HepG2 (cell line): ENCODE results near the gene KCNG4. TPM values are rescaled to one million over a fixed set of nuclear protein-coding genes. Genes with fewer than 3 reads are reported as not detected.

ENCODE experiments used
- ATAC-seq: fragments of 200-7000 bp; cut with Tn5 transposase; 3 replicates; pipeline ENCODE4 v1.9.1; 2020; ENCODE audit warnings: mild to moderate bottlenecking, moderate library complexity
- BruUV-seq: library from RNA; stranded (reverse); fragments of 400-500 nt; replicated peaks from 2 replicates; lab custom pipeline; 2021; lab: Mats Ljungman, UMichigan
- CTCF ChIA-PET: fragments of 300-600 bp; formaldehyde crosslinking; extraction: SDS; loops from one replicate; lab custom pipeline; 2021; ENCODE audit warnings: low total read pairs, inconsistent platforms, low intra/inter-chr PET ratio; lab: Yijun Ruan, JAX
- POLR2A ChIA-PET: fragments of 350-600 bp; sonication (Branson Sonifier 250); formaldehyde crosslinking; loops from one replicate; lab custom pipeline; 2020; ENCODE audit warnings: antibody characterized with exemption, inconsistent platforms; lab: Yijun Ruan, JAX
- DNase-seq: peaks from one replicate; pipeline ENCODE4 v3.0.0-alpha.2; 2015; ENCODE audit warnings: low spot score
- FAIRE-seq: peaks from 3 replicates; lab custom pipeline; 2011; peaks lifted over from hg19 to GRCh38; lab: Jason Lieb, UNC
- H2AFZ ChIP-seq: one replicate; pipeline ENCODE4 v1.6.1; 2011; ENCODE audit warnings: low read length, inconsistent platforms
- H3K27ac ChIP-seq: fragments of 300-600 bp; 3 replicates; pipeline ENCODE4 v1.8.0; 2011; ENCODE audit warnings: mixed run types, mild to moderate bottlenecking, mixed read lengths, low read length, inconsistent platforms; ENCODE audit not compliant: insufficient read depth; ENCODE audit errors: extremely low read length
- H3K27me3 ChIP-seq, 2 experiments: fragments of 200-600 bp in 1 of 2; 2 replicates in 1 of 2; 3 replicates in 1 of 2; pipeline versions ENCODE4 v1.6.0 to v1.8.0; 2011; ENCODE audit warnings: low read length in 2 of 2, mild to moderate bottlenecking in 2 of 2, moderate library complexity in 2 of 2, inconsistent platforms in 1 of 2; ENCODE audit not compliant: insufficient read depth in 2 of 2, control insufficient read depth in 1 of 2
- H3K36me3 ChIP-seq, 2 experiments: fragments of 200-600 bp in 1 of 2; replicated peaks in 1 of 2; 2 replicates in 1 of 2; 3 replicates in 1 of 2; pipeline versions ENCODE4 v1.5.1 to v1.8.0; 2011; ENCODE audit warnings: low read length in 2 of 2, inconsistent platforms in 1 of 2; ENCODE audit not compliant: insufficient read depth in 2 of 2, control insufficient read depth in 1 of 2
- H3K4me1 ChIP-seq: 2 replicates; pipeline ENCODE4 v1.5.1; 2012; ENCODE audit warnings: low read length, inconsistent platforms; ENCODE audit not compliant: insufficient read depth
- H3K4me2 ChIP-seq: 2 replicates; pipeline ENCODE4 v1.6.0; 2011; ENCODE audit warnings: low read depth, low read length, inconsistent platforms
- H3K4me3 ChIP-seq, 3 experiments: fragments of 200-600 bp in 1 of 3; sonication (generic), shearing (Covaris generic) in 1 of 3; replicated peaks in 1 of 3; 2 replicates each; pipeline ENCODE4 v1.5.1; 2011 to 2016; ENCODE audit warnings: low read length in 3 of 3, inconsistent platforms in 2 of 3, low read depth in 2 of 3, mild to moderate bottlenecking in 2 of 3, control low read depth in 1 of 3, mixed read lengths in 1 of 3; ENCODE audit not compliant: insufficient read depth in 1 of 3
- H3K79me2 ChIP-seq: one replicate; pipeline ENCODE4 v1.6.1; 2011; ENCODE audit warnings: low read length, inconsistent platforms; ENCODE audit not compliant: insufficient read depth
- H3K9ac ChIP-seq: 2 replicates; pipeline ENCODE4 v1.6.0; 2011; ENCODE audit warnings: mild to moderate bottlenecking, low read depth, low read length, inconsistent platforms; ENCODE audit not compliant: insufficient read depth
- H3K9me3 ChIP-seq: 2 replicates; pipeline ENCODE4 v1.5.1; 2012; ENCODE audit warnings: mild to moderate bottlenecking, low read length
- H4K20me1 ChIP-seq: 2 replicates; pipeline ENCODE4 v1.6.0; 2011; ENCODE audit warnings: inconsistent platforms, mild to moderate bottlenecking, low read length, moderate library complexity; ENCODE audit not compliant: insufficient read depth
- MAFF ChIP-seq: IDR thresholded peaks from 2 replicates; pipeline ENCODE4 v1.6.1; 2011; ENCODE audit warnings: low read depth, low read length, improper control_type of control experiment
- MAFK ChIP-seq, 2 experiments: IDR thresholded peaks in 1 of 2; conservative IDR thresholded peaks in 1 of 2; 2 replicates each; pipeline ENCODE4 v1.6.1; 2011; ENCODE audit warnings: improper control_type of control experiment in 2 of 2, low read length in 2 of 2
- NCOA2 ChIP-seq: sonication (generic); formaldehyde crosslinking; IDR thresholded peaks from 2 replicates; pipeline ENCODE4 v1.8.0; 2022; ENCODE audit warnings: inconsistent platforms
- RFX1 ChIP-seq: fragments of 450-650 bp; IDR thresholded peaks from 2 replicates; pipeline ENCODE4 v1.6.1; 2017
- RXRB ChIP-seq: IDR thresholded peaks from 2 replicates; pipeline ENCODE4 v1.6.1; 2016; ENCODE audit warnings: borderline replicate concordance, missing genetic modification reagents, missing compliant biosample characterization
- TCF12 ChIP-seq, 2 experiments: fragments of 450-650 bp in 1 of 2; sonication (generic) in 1 of 2; formaldehyde crosslinking in 1 of 2; IDR thresholded peaks; 2 replicates each; pipeline versions ENCODE4 v1.6.1 to v1.8.0; 2017 to 2022; ENCODE audit warnings: antibody characterized with exemption in 1 of 2, mild to moderate bottlenecking in 1 of 2, missing genetic modification reagents in 1 of 2, moderate library complexity in 1 of 2
- ZNF34 ChIP-seq: sonication (generic); formaldehyde crosslinking; IDR thresholded peaks from 2 replicates; pipeline ENCODE4 v1.4.0; 2020; ENCODE audit warnings: mild to moderate bottlenecking, missing genetic modification reagents, borderline replicate concordance
- ZNF672 ChIP-seq: sonication (generic); formaldehyde crosslinking; IDR thresholded peaks from 2 replicates; pipeline ENCODE4 v1.8.1; 2022; ENCODE audit warnings: missing genetic modification reagents
- ZNF775 ChIP-seq: sonication (generic); formaldehyde crosslinking; IDR thresholded peaks from 2 replicates; pipeline ENCODE4 v1.4.0; 2020; ENCODE audit warnings: missing genetic modification reagents, mild to moderate bottlenecking, moderate library complexity, borderline replicate concordance
- ZNF777 ChIP-seq: sonication (generic); formaldehyde crosslinking; IDR thresholded peaks from 2 replicates; pipeline ENCODE4 v1.4.0; 2020; ENCODE audit warnings: missing genetic modification reagents
- WGBS: methylation state at CpG from one replicate; pipeline ENCODE4 v1.1.6; 2017; ENCODE audit warnings: low lambda C conversion rate; 5-methylcytosine and 5-hydroxymethylcytosine counted together
- in situ Hi-C: cut with HindIII; loops from 2 replicates; pipeline ENCODE4 v1.10.0; 2017; ENCODE audit warnings: low pct_unique_long_range_greater_than_20kb; ENCODE audit not compliant: extremely low pct_ligation_motif_present
- intact Hi-C: fragments of 100-400 bp; cut with micrococcal nuclease; formaldehyde crosslinking; loops from one replicate; pipeline ENCODE4 v1.10.0; 2022; ENCODE audit not compliant: unreplicated experiment
- polyA plus RNA-seq, 8 experiments: library from polyadenylated mRNA; depleted of rRNA in 3 of 8; stranded (reverse) in 7 of 8; unstranded in 1 of 8; fragments of >200 nt; fragmentation: Illumina TruSeq in 4 of 8; extraction: Trizol in 4 of 8; gene quantifications; 2 replicates each; pipeline versions ENCODE4 v1.2.1 to v1.2.3, GENCODE V29; 2011 to 2016; ENCODE audit warnings: low read depth in 4 of 8, missing spikeins in 1 of 8, mixed read lengths in 1 of 8; ENCODE audit not compliant: insufficient read depth in 1 of 8
- total RNA-seq, 5 experiments: library from RNA; depleted of rRNA; stranded (reverse); fragments of >200 nt; fragmentation: Illumina TruSeq; extraction: Trizol; gene quantifications; 2 replicates each; pipeline ENCODE4 v1.2.3, GENCODE V29; 2016; ENCODE audit warnings: low read depth in 1 of 5
- TF ChIP-seq, protein P1 (sequence below): sonication (generic); formaldehyde crosslinking; IDR thresholded peaks from 2 replicates; pipeline ENCODE4 v1.5.0; 2020; ENCODE audit warnings: mild to moderate bottlenecking, missing genetic modification reagents
- TF ChIP-seq, protein P2 (sequence below): sonication (generic); formaldehyde crosslinking; conservative IDR thresholded peaks from 2 replicates; pipeline ENCODE4 v1.4.0; 2020; ENCODE audit warnings: mild to moderate bottlenecking, missing genetic modification reagents, moderate library complexity

Gene KCNG4
- total and polyA plus RNA-seq, 2 of the 13 experiments (the other 11 are each of a cell fraction or from before 2014, with no cell fraction given) = not detected

DNA sequence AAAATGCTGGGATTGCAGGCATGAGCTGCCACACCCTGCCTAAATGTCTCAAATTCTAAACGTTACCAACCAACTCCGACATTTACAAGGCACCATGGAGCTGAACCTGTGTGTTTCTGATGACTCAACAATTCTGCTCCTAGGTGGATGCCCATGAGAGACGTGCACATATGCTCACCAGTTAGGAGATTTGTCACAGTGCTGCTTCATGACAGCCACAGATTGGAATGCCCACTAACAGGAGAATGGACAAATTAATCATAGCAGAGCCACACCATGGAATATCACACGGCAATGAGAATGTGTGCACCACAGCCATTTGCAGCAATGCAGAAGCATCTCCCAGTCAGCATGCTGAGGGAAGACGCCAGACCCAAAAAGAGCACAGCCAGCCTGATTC is 8.0 kb upstream of the KCNG4 start:
- ATAC-seq = no peak
- 15% methylated on average over 5 of the region's 5 CpGs for WGBS
- no peak for DNase-seq

More for the DNA sequence above, 8.0 kb upstream of the KCNG4 start:
- intact Hi-C loops = no loop called here
- no peak overlapping the region for H3K4me2 ChIP-seq
- POLR2A ChIA-PET = no interaction called here
- H3K4me1 ChIP-seq = no peaks in the 10 kb centered on the region
- no peak overlapping the region for H3K27ac ChIP-seq
- no peak overlapping the region for H3K4me3 ChIP-seq
- CTCF ChIA-PET = no interaction called here
- TF ChIP-seq MAFF = peak; percentile 95
- TF ChIP-seq, protein P1, sequence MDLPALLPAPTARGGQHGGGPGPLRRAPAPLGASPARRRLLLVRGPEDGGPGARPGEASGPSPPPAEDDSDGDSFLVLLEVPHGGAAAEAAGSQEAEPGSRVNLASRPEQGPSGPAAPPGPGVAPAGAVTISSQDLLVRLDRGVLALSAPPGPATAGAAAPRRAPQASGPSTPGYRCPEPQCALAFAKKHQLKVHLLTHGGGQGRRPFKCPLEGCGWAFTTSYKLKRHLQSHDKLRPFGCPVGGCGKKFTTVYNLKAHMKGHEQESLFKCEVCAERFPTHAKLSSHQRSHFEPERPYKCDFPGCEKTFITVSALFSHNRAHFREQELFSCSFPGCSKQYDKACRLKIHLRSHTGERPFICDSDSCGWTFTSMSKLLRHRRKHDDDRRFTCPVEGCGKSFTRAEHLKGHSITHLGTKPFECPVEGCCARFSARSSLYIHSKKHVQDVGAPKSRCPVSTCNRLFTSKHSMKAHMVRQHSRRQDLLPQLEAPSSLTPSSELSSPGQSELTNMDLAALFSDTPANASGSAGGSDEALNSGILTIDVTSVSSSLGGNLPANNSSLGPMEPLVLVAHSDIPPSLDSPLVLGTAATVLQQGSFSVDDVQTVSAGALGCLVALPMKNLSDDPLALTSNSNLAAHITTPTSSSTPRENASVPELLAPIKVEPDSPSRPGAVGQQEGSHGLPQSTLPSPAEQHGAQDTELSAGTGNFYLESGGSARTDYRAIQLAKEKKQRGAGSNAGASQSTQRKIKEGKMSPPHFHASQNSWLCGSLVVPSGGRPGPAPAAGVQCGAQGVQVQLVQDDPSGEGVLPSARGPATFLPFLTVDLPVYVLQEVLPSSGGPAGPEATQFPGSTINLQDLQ (CRISPR knock-in tag) = no peak
- TF ChIP-seq RFX1 = no peak
- TF ChIP-seq NCOA2 = no peak
- TF ChIP-seq TCF12 (IDR thresholded peaks at IDR 0.05) = no peak
- no peak for TF ChIP-seq TCF12 (CRISPR knock-in tag; IDR thresholded peaks at IDR 0.05)
- TF ChIP-seq ZNF34 = no peak
- TF ChIP-seq, protein P2, sequence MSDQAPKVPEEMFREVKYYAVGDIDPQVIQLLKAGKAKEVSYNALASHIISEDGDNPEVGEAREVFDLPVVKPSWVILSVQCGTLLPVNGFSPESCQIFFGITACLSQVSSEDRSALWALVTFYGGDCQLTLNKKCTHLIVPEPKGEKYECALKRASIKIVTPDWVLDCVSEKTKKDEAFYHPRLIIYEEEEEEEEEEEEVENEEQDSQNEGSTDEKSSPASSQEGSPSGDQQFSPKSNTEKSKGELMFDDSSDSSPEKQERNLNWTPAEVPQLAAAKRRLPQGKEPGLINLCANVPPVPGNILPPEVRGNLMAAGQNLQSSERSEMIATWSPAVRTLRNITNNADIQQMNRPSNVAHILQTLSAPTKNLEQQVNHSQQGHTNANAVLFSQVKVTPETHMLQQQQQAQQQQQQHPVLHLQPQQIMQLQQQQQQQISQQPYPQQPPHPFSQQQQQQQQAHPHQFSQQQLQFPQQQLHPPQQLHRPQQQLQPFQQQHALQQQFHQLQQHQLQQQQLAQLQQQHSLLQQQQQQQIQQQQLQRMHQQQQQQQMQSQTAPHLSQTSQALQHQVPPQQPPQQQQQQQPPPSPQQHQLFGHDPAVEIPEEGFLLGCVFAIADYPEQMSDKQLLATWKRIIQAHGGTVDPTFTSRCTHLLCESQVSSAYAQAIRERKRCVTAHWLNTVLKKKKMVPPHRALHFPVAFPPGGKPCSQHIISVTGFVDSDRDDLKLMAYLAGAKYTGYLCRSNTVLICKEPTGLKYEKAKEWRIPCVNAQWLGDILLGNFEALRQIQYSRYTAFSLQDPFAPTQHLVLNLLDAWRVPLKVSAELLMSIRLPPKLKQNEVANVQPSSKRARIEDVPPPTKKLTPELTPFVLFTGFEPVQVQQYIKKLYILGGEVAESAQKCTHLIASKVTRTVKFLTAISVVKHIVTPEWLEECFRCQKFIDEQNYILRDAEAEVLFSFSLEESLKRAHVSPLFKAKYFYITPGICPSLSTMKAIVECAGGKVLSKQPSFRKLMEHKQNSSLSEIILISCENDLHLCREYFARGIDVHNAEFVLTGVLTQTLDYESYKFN (CRISPR knock-in tag) = no peak
- no peak for TF ChIP-seq ZNF672 (CRISPR knock-in tag)
- TF ChIP-seq MAFK (conservative IDR thresholded peaks at IDR 0.05 in 1 of 2, IDR thresholded peaks at IDR 0.05 in 1 of 2; ENCODE audit: low read length in 2 of 2) = peak; percentile 95 to 96
- TF ChIP-seq RXRB = no peak
- TF ChIP-seq ZNF775 (CRISPR knock-in tag) = no peak
- TF ChIP-seq ZNF777 = no peak
- TF ChIP-seq, all 625 proteins: peak for 2
- FAIRE-seq = no peak
- Histone ChIP-seq H4K20me1 (no peaks in the 10 kb centered on the region), H3K9ac (no peak overlapping the region), H3K36me3 (no peaks in the 10 kb centered on the region), H3K79me2 (no peaks in the 10 kb centered on the region), H2AFZ (no peak overlapping the region), H3K27me3 (peaks cover 4 to 52% of the 10 kb centered on the region in 2 experiments), H3K9me3 (no peaks in the 10 kb centered on the region)
- in situ Hi-C loops = no loop called here
- no TSS peak for BruUV-seq
